ENCODE measurements around the gene TBC1D9B. TPM values are rescaled to one million over a fixed set of nuclear protein-coding genes. Genes with fewer than 3 reads are reported as not detected.

The TBC1D9B gene
- total and polyA plus RNA-seq, 2 experiments from 2014 or later = 55.7 to 78.8 TPM

DNA sequence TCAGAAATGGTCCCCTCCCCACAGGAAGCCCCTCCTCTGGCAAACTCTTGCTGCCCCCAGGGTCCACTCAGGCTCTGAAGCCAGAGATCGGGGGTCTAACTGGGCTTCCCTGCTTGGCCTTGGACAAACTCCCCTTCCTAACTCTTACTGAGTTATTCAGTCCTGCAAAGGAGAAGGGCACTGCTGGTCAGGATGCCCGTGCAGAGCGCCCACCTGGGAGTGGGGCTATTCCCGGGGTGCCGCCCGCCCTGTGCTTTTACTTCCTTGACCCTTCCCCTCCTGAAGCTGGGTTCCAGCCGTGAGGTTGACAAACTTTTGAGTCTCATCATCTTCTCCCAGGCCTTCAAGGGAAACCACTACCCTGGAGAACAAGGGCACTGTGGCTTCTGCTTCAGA, 4.9 kb downstream of the TBC1D9B start:
- H3K9me3 ChIP-seq (ENCODE audit: low read depth) = no peaks in the 10 kb centered on the region
- in situ Hi-C loops (cut with MboI) = no loop called here
- H3F3A ChIP-seq (ENCODE audit: insufficient read depth) = no peaks in the 10 kb centered on the region
- DNase-seq = no peak
- H3K4me2 ChIP-seq (ENCODE audit: unreplicated experiment) = no peak overlapping the region
- TF ChIP-seq EZH2 (IDR thresholded peaks at IDR 0.05; ENCODE audit: insufficient read depth, poor library complexity, severe bottlenecking) (no peak), EZH2phosphoT487 (IDR thresholded peaks at IDR 0.05; ENCODE audit: insufficient read depth, low read depth) (no peak)
- H3K9me2 ChIP-seq (ENCODE audit: insufficient read depth) = no peaks in the 10 kb centered on the region
- H3K4me1 ChIP-seq (ENCODE audit: insufficient read depth) = peaks cover 6% of the 10 kb centered on the region
- H3K36me3 ChIP-seq (ENCODE audit: low read depth) = peaks cover 33% of the 10 kb centered on the region; the same call in 1 of the 2 replicates
- no peaks in the 10 kb centered on the region; the same call in 1 of the 2 replicates for H4K20me1 ChIP-seq (ENCODE audit: insufficient read depth)
- H3K27me3 ChIP-seq (replicated peaks; ENCODE audit: insufficient read depth) = no peaks in the 10 kb centered on the region
- no peak overlapping the region for H3K9ac ChIP-seq
- no peak overlapping the region for H3K4me3 ChIP-seq
- H2AFZ ChIP-seq = no peak overlapping the region
- peaks cover 85% of the 10 kb centered on the region for H3K79me2 ChIP-seq (ENCODE audit: insufficient read depth)
- 88 to 91% methylated on average over 7 of the region's 7 CpGs for WGBS, 2 experiments (ENCODE audit: low coverage in 1 of 2, low lambda C conversion rate in 2 of 2, missing lambda C conversion rate in 2 of 2)
- H3K27ac ChIP-seq = no peak overlapping the region

DNA sequence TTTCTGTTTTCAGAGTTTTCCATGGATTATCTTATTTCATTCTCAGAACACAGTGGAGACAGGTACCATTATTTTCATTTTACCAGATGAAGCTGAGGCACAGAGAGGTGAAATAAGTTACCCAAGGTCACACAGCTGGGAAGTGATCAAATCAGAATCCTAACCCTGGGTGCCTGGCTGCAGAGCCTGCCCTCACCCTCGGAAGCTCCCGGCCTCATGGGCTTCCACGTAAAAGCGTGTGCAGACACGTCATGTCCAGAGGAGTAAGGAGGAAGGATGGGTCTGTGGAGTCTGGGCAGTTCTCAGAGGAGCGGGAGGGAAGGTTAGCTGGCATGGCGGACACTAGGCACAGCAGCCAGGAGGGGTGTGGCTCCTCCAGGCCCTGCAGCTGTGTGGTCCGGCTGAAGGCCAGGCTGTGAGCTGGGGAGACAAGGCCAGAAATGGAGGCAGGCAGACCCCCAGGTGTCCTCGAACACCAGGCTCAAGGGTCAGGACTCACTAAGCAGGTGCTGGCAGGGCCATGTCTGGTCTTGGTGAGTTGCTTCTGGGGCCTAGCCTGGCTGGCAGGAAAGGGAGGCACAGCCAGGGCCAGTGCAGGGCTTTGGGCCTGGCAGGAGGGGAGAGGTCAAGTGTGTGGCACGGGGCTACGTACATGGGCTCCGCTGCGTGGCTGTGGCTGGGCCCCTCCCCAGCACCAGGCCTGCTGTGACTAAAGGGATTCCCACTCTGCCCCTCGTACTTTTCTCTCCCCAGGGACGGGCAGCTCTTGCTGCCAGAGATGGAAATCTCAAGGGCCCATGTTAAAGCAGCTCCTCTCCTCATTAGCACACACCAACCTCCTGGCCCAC, 5.6 kb downstream of the TBC1D9B start:
- TF ChIP-seq EZH2phosphoT487 (IDR thresholded peaks at IDR 0.05; ENCODE audit: insufficient read depth, low read depth) (no peak), EZH2 (IDR thresholded peaks at IDR 0.05; ENCODE audit: insufficient read depth, poor library complexity, severe bottlenecking) (no peak)
- 84 to 86% methylated on average over 14 to 15 of the region's 15 CpGs for WGBS, 2 experiments (ENCODE audit: low coverage in 1 of 2, low lambda C conversion rate in 2 of 2, missing lambda C conversion rate in 2 of 2)
- no peaks in the 10 kb centered on the region for H3K27me3 ChIP-seq (replicated peaks; ENCODE audit: insufficient read depth)
- H3K9me3 ChIP-seq (ENCODE audit: low read depth) = no peaks in the 10 kb centered on the region
- H3K27ac ChIP-seq = no peak overlapping the region
- no peak overlapping the region for H3K4me2 ChIP-seq (ENCODE audit: unreplicated experiment)
- H3K9ac ChIP-seq = no peak overlapping the region
- no peaks in the 10 kb centered on the region; the same call in 1 of the 2 replicates for H4K20me1 ChIP-seq (ENCODE audit: insufficient read depth)
- peaks cover 6% of the 10 kb centered on the region for H3K4me1 ChIP-seq (ENCODE audit: insufficient read depth)
- H3K36me3 ChIP-seq (ENCODE audit: low read depth) = peaks cover 39% of the 10 kb centered on the region; the same call in 1 of the 2 replicates
- no peaks in the 10 kb centered on the region for H3F3A ChIP-seq (ENCODE audit: insufficient read depth)
- H3K79me2 ChIP-seq (ENCODE audit: insufficient read depth) = peaks cover 84% of the 10 kb centered on the region
- H3K9me2 ChIP-seq (ENCODE audit: insufficient read depth) = no peaks in the 10 kb centered on the region
- H3K4me3 ChIP-seq = no peak overlapping the region
- in situ Hi-C loops (cut with MboI) = no loop called here
- no peak for DNase-seq
- H2AFZ ChIP-seq = no peak overlapping the region

DNA sequence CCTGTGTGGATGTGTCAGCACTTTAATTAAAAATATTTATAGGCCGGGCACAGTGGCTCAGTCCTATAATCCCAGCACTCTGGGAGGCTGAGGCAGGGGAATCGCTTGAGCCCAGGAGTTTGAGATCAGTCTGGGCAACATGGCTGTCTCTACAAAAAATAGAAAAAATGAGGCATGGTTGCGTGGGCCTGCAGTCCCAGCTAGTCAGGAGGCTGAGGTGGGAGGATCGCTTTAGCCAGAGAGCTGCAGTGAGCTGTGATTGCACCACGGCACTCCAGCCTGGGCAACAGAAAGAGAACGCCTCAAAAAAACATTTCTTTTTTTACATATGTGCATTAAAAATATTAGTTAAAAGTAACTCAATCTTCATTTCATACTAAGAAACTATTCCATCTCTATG, 6.2 kb downstream of the TBC1D9B start:
- H3K9me2 ChIP-seq (ENCODE audit: insufficient read depth) = no peaks in the 10 kb centered on the region
- no peak for DNase-seq
- H3K4me3 ChIP-seq = no peak overlapping the region
- H2AFZ ChIP-seq = no peak overlapping the region
- no peaks in the 10 kb centered on the region for H3K27me3 ChIP-seq (replicated peaks; ENCODE audit: insufficient read depth)
- no peak overlapping the region for H3K4me2 ChIP-seq (ENCODE audit: unreplicated experiment)
- H3F3A ChIP-seq (ENCODE audit: insufficient read depth) = no peaks in the 10 kb centered on the region
- H4K20me1 ChIP-seq (ENCODE audit: insufficient read depth) = no peaks in the 10 kb centered on the region; the same call in 1 of the 2 replicates
- no peak overlapping the region for H3K27ac ChIP-seq
- no peak overlapping the region for H3K9ac ChIP-seq
- peaks cover 5% of the 10 kb centered on the region for H3K4me1 ChIP-seq (ENCODE audit: insufficient read depth)
- H3K36me3 ChIP-seq (ENCODE audit: low read depth) = peaks cover 41% of the 10 kb centered on the region; the same call in 1 of the 2 replicates
- TF ChIP-seq EZH2 (IDR thresholded peaks at IDR 0.05; ENCODE audit: insufficient read depth, poor library complexity, severe bottlenecking) (no peak), EZH2phosphoT487 (IDR thresholded peaks at IDR 0.05; ENCODE audit: insufficient read depth, low read depth) (no peak)
- H3K9me3 ChIP-seq (ENCODE audit: low read depth) = no peaks in the 10 kb centered on the region
- 92 to 94% methylated on average over 6 of the region's 6 CpGs for WGBS, 2 experiments (ENCODE audit: low coverage in 1 of 2, low lambda C conversion rate in 2 of 2, missing lambda C conversion rate in 2 of 2)
- H3K79me2 ChIP-seq (ENCODE audit: insufficient read depth) = peaks cover 77% of the 10 kb centered on the region
- in situ Hi-C loops (cut with MboI) = no loop called here

DNA sequence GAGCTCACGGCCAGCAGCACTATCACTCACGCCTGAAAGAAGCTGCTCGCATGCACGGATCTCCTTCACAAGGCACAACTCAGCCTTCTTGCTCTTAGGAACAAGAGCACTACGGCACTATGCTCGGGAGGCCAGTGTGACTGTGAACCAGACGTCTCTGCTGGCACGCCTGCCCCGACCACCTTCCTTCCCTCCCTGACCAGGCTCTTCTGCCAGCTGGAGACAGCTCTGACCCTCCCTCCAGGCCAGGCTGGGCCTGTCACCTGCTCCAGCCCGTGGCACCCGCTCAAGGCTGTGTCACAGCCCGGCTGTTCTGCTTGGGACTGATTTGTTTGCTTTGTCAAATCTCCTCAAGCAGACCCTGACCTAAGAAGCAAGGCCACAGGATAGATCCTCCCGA, 7.0 kb downstream of the TBC1D9B start:
- H4K20me1 ChIP-seq (ENCODE audit: insufficient read depth) = no peaks in the 10 kb centered on the region; the same call in 1 of the 2 replicates
- WGBS, 2 experiments (ENCODE audit: low coverage in 1 of 2, low lambda C conversion rate in 2 of 2, missing lambda C conversion rate in 2 of 2) = 94 to 97% methylated on average over 13 of the region's 13 CpGs
- no peaks in the 10 kb centered on the region for H3F3A ChIP-seq (ENCODE audit: insufficient read depth)
- H3K9ac ChIP-seq = no peak overlapping the region
- peaks cover 42% of the 10 kb centered on the region; the same call in 1 of the 2 replicates for H3K36me3 ChIP-seq (ENCODE audit: low read depth)
- H3K4me1 ChIP-seq (ENCODE audit: insufficient read depth) = no peaks in the 10 kb centered on the region
- TF ChIP-seq EZH2phosphoT487 (IDR thresholded peaks at IDR 0.05; ENCODE audit: insufficient read depth, low read depth) (no peak), EZH2 (IDR thresholded peaks at IDR 0.05; ENCODE audit: insufficient read depth, poor library complexity, severe bottlenecking) (no peak)
- H3K9me2 ChIP-seq (ENCODE audit: insufficient read depth) = no peaks in the 10 kb centered on the region
- peaks cover 70% of the 10 kb centered on the region for H3K79me2 ChIP-seq (ENCODE audit: insufficient read depth)
- no peak overlapping the region for H3K4me2 ChIP-seq (ENCODE audit: unreplicated experiment)
- H2AFZ ChIP-seq = no peak overlapping the region
- H3K27me3 ChIP-seq (replicated peaks; ENCODE audit: insufficient read depth) = no peaks in the 10 kb centered on the region
- H3K9me3 ChIP-seq (ENCODE audit: low read depth) = no peaks in the 10 kb centered on the region
- no peak for DNase-seq
- no peak overlapping the region for H3K27ac ChIP-seq
- in situ Hi-C loops (cut with MboI) = no loop called here
- no peak overlapping the region for H3K4me3 ChIP-seq
